ENCODE results near the gene CGB5. TPM values are rescaled to one million over a fixed set of nuclear protein-coding genes. Genes with fewer than 3 reads are reported as not detected.

CGB5 gene
- total RNA-seq, 1 experiment from 2014 or later = 0.16 TPM

DNA sequence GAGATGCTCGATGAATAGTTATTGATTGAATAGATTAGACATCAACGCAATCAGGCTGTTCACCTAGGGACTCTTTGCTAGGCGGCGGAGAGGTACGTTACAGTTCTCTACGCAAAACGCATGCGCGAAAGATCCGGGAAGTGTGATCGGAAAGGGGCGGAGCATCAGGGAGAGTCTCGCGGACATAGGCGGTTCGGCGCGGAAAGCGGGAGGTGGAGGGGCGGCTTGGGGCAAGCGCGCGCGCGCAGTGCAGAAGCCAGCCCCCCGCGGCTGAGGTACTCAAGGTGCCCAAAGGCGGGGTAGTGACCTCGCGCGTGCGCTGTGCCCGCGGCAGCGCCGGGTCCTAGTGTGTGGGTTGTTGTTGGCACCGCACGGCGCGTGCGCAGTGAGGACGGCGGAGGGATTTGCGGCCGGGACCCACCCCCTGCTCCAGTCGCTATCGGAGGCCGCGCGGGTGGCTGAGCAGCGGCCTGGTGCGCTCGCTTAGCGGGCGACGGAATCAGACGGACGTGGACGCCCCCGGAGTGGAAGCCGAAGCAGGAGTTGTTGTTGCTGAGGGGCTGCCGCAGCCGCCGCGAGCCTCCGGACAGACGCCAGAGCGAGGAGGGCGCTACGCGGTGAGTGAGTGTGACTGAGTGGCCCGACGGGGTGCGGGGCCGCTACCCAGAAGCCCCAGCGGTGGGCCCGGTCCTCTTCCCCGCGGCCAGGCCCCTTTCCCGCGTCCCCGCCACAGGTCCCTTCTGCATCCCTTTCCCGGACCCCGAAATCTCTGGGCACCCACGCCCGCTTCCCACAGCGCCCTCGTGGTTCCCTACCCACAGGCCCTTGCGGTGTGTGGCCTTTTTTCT, 41.6 kb downstream of the CGB5 start, which contains the start of gene SNRNP70:
SNRNP70 (plus strand) TSS at position 432 of the 848 bp plus-strand sequence. CDS start 964 bp downstream, outside the sequence.
- peak; percentile 99 for DNase-seq (ENCODE audit: low read depth)

DNA sequence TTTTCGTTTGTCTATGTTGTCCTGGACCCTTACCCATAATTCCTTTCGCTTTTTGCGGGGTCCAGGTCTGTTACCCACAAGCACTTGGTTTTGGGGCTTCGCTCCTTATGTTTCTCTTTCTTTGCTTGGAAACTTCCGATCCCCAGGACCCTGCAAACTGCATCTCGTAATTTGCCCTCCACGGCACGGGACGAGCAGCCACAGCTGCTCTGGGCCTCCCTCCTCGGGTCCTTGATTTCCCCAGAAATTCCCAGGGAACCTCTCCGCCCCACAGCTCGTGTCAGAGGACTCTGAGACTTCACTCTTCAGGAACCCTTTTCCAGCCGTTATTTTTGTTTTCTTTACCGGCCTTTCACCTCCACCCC, 42.2 kb downstream of the CGB5 start:
- no peak for DNase-seq (ENCODE audit: low read depth)

GRCh38 chr19:49086296-49086695, 42.6 kb downstream of the CGB5 start:
- DNase-seq (ENCODE audit: low read depth) = no peak

DNA sequence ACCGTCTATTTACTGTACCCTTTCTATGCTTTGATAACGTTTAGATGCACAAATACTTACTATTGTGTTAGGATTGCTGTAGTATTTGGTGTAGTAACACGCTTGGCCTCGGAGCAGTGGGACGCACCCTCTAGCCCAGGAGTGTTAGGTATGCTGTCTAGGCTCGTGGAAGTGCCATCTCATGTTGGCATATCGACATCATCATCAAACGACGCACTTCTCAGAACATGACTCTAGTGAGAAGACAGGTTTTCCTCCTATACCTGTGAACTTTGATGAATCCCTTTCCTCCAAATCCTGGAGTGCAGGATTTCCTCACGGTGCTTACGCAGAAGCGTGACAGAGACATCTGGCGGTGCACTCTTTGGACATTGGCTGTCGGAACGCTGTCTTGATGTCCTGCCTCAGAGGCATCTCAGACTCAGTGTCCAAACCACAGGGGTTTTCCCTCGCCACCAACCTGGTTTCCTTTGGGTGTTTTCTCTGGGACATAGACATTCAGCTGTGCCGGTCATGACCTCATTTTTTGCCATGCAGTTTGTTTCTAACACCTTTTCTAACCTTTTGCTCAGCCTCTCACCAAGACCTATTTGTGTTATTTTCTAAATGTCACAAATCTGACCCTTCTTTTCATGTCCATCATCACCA, 47.9 kb downstream of the CGB5 start:
- DNase-seq (ENCODE audit: low read depth) = no peak

DNA sequence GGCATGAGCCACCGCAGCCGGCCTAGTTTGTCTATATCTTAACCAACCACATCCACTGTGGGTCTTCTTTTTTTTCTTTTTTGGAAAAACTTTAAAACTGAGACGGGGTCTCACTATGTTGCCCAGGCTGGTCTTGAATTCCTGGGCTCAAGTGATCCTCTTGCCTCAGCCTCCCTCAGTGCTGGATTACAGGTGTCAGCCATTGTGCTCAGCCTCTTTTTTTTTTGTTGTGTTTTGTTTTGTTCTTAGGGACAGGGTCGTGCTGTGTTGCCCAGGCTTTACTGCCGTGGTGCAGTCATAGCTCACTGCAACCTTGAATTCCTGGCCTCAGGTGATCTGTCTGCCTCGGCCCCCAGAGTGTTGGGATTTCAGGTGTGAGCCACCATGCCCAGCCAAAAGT, 49.0 kb downstream of the CGB5 start:
- DNase-seq (ENCODE audit: low read depth) = no peak

Small RNA genes within 50 kb of the gene (small RNA-seq; reads per million reads assigned to genes)
- gene MIR6798 (not detected), gene RN7SL708P (not detected)

Other genes starting within 250 kb of the CGB5 start
- 54.2 and 60.6 TPM in 2 replicates for gene BCAT2, start 232.8 kb upstream of the CGB5 start, total RNA-seq (2014; rRNA removed; shearing (Covaris generic))
- not detected in 2 replicates for gene HSD17B14, start 207.4 kb upstream of the CGB5 start, total RNA-seq (2014; rRNA removed; shearing (Covaris generic))
- 0.31 TPM in 1 of 2 replicates, not detected in the other for gene PLEKHA4, start 175.2 kb upstream of the CGB5 start, total RNA-seq (2014; rRNA removed; shearing (Covaris generic))
- 44.3 and 49.4 TPM in 2 replicates for gene PPP1R15A, start 171.4 kb upstream of the CGB5 start, total RNA-seq (2014; rRNA removed; shearing (Covaris generic))
- not detected in 2 replicates for gene TULP2, start 145.1 kb upstream of the CGB5 start, total RNA-seq (2014; rRNA removed; shearing (Covaris generic))
- gene NUCB1, start 143.5 kb upstream of the CGB5 start, total RNA-seq (2014; rRNA removed; shearing (Covaris generic)) = 107 and 146 TPM in 2 replicates
- 0.57 TPM in 1 of 2 replicates, not detected in the other for gene DHDH, start 110.1 kb upstream of the CGB5 start, total RNA-seq (2014; rRNA removed; shearing (Covaris generic))
- gene BAX, start 89.0 kb upstream of the CGB5 start, total RNA-seq (2014; rRNA removed; shearing (Covaris generic)) = 198 and 273 TPM in 2 replicates
- gene FTL, start 78.5 kb upstream of the CGB5 start, total RNA-seq (2014; rRNA removed; shearing (Covaris generic)) = 4,284 and 5,930 TPM in 2 replicates
- 35.2 and 46.1 TPM in 2 replicates for gene GYS1, start 50.5 kb upstream of the CGB5 start, total RNA-seq (2014; rRNA removed; shearing (Covaris generic))
- gene RUVBL2, start 50.0 kb upstream of the CGB5 start, total RNA-seq (2014; rRNA removed; shearing (Covaris generic)) = 498 and 522 TPM in 2 replicates
- not detected in 2 replicates for gene LHB, start 26.8 kb upstream of the CGB5 start, total RNA-seq (2014; rRNA removed; shearing (Covaris generic))
- not detected in 2 replicates for gene CGB3, start 19.5 kb upstream of the CGB5 start, total RNA-seq (2014; rRNA removed; shearing (Covaris generic))
- gene CGB2, start 12.0 kb upstream of the CGB5 start, total RNA-seq (2014; rRNA removed; shearing (Covaris generic)) = 0.71 TPM in 1 of 2 replicates, not detected in the other
- gene CGB1, start 7.0 kb upstream of the CGB5 start, total RNA-seq (2014; rRNA removed; shearing (Covaris generic)) = not detected in 2 replicates
- gene CGB8, start 5.3 kb downstream of the CGB5 start, total RNA-seq (2014; rRNA removed; shearing (Covaris generic)) = 5.8 and 11.3 TPM in 2 replicates
- 0.10 and 0.61 TPM in 2 replicates for gene CGB7, start 13.9 kb downstream of the CGB5 start, total RNA-seq (2014; rRNA removed; shearing (Covaris generic))
- gene NTF4, start 21.0 kb downstream of the CGB5 start, total RNA-seq (2014; rRNA removed; shearing (Covaris generic)) = not detected in 2 replicates
- gene KCNA7, start 28.9 kb downstream of the CGB5 start, total RNA-seq (2014; rRNA removed; shearing (Covaris generic)) = not detected in 2 replicates
- gene SNRNP70, start 41.6 kb downstream of the CGB5 start, total RNA-seq (2014; rRNA removed; shearing (Covaris generic)) = 265 and 348 TPM in 2 replicates
- gene LIN7B, start 70.5 kb downstream of the CGB5 start, total RNA-seq (2014; rRNA removed; shearing (Covaris generic)) = 2.6 and 3.2 TPM in 2 replicates
- 1.6 and 2.1 TPM in 2 replicates for gene C19orf73, start 75.3 kb downstream of the CGB5 start, total RNA-seq (2014; rRNA removed; shearing (Covaris generic))
- gene PPFIA3, start 75.7 kb downstream of the CGB5 start, total RNA-seq (2014; rRNA removed; shearing (Covaris generic)) = 5.0 and 9.3 TPM in 2 replicates
- gene HRC, start 111.5 kb downstream of the CGB5 start, total RNA-seq (2014; rRNA removed; shearing (Covaris generic)) = not detected in 2 replicates
- 7.5 and 8.6 TPM in 2 replicates for gene TRPM4, start 113.9 kb downstream of the CGB5 start, total RNA-seq (2014; rRNA removed; shearing (Covaris generic))

Measured in HT1080 (cell line).